Retina (tissue), 1 donor: ENCODE data around the gene PTPRE.
A peak's percentile ranks its signal among the peaks of the same experiment; 100 is the strongest.

ENCODE experiments used
- DNase-seq: peaks from one replicate; pipeline ENCODE4 v3.0.0-alpha.2; 2016

PTPRE gene

DNA sequence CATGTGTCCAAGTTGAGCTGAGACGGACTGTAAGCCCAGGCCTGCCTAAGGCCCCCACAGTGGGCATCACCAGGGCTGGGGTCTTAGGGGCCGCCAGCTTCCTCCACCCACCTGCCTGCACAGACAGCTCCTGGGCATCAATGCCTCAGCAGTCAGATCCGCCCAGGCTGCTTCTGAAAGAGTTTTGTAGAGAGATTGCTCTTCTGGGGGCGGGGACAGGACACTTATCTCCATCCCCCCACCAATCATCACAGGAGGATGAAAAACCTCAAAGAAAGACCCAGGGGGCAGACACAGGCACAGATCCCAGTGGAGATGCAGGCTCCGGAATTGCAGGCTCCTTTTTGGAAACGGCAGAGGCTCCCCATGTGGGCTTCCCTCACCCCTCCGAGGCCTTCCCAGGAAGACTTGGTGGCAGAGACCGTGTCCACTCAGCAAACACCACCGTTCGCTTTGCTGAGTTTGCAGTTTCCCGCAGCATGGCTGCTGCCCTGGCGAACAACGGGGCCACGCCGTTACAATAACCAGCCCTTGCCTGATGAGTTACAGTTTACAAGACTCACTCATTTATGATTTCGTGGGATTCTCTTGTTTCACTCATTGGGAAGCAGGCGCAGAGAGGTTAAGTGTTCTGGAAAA, 122.9 kb downstream of the PTPRE start:
- DNase-seq = no peak

DNA sequence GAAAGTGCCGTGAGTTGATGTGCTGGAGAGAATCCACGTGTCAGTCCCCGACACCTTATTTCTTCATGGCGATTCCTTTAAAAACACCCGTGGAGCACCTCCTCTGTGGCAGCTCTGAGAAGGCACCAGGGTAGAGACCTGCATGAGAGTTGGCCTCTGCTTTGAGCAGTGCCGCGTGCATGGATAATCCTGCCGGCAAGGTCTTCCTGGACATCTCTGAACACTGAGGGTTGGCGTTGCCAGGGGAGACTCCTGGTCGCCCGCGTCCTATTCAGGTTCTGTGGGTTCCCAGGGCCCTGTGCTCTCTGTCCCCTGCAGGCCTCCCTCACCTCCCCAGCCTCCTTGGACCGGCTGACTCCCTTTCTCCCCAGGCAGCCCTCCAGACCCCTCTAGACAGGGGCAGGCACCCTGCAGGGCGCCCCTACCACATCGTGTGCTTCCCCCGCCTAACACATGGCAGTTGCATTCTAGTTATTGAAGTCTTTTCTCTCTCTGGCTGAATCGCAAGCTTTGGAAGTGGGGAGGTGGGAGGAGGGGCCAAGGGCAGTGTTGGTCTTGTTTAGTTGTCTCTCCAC, 123.7 kb downstream of the PTPRE start:
- DNase-seq = no peak

DNA sequence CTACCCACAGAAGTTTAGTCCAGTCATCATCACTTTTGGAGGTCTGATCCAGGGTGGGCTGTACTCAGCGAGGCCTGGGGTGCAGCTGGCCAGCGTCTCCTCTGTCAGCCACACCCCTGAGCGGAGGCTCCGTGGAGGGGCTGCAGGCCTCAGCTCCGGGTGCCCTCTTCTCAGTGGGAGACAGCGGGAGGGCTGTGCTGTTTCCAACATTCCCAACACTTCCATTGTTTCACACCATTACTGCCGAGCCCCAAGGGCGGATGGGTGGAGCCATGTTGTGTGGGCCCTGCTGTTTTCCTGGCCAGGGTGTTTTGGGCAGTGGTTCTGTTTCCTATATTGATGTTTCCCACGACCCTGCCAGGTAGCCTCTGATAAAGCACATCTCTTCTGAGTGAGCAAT, 124.3 kb downstream of the PTPRE start:
- no peak for DNase-seq

DNA sequence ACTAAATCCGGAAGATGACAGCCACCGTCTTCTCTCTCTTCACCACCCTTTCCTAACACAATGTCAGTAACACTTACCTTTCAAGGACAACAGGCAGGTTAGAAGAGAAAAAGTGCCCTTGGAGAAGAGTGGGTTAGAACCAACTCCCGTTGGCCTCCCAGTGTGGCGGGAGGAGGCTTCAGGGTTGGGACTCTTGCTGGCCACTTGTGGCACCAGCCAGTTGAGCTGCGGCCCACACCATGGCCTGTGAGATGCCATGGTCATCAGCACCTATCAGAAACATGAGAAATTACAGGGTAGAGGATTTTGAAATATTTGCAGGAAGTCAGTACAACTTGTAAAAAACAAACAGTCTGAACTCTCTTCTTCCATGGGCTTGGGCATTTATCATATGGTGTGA, 125.6 kb downstream of the PTPRE start:
- DNase-seq = no peak

DNA sequence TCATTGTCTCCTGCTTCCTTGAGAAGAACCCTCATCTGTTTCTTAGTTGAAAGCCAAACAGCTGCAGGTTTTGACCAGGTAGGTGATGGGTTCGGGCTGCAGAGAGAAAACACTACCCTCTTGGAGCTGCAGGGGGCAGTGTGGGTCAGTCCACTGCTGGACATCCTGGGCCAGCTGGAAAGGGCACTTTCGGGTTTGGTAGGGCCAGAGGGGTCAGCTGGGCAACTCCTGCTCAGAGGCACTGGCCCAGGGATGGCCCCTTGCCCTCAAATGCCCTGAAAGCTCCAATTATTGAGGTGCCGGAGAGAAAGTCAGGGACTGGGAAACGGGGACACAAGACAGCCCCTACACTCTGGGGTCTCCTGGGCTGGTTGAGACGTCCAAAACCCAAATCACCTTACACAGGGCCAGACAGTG, 128.7 kb downstream of the PTPRE start:
- DNase-seq = peak; percentile 38

DNA sequence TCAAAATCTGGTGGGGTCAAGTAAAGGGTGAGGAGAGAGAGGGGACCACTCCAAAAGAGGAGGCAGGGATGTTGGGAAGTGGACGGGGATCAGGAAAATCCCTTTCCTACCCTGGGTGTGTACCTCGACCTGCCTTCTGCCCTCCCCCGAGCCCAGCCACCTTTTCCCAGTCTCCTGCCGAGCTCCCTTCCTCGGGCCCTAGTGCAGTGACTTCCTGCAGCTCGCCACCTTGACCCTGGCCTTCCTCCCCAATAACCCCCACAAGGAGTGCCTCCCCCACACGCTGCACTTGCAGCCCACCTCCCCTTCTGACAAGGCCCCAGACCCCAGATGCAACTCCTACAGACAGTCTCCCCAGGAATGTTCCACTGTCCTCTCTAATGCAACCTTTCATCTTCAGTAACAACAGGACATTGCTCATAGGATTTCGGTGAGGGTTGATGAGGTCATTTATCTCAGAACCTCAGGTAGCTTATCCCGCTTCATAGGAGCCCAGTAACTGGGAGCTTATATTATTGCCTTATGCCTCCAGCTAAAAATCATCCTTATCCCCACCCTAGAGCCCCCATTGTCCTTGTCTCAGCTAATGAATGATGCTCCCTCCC, 129.2 kb downstream of the PTPRE start:
- no peak for DNase-seq

DNA sequence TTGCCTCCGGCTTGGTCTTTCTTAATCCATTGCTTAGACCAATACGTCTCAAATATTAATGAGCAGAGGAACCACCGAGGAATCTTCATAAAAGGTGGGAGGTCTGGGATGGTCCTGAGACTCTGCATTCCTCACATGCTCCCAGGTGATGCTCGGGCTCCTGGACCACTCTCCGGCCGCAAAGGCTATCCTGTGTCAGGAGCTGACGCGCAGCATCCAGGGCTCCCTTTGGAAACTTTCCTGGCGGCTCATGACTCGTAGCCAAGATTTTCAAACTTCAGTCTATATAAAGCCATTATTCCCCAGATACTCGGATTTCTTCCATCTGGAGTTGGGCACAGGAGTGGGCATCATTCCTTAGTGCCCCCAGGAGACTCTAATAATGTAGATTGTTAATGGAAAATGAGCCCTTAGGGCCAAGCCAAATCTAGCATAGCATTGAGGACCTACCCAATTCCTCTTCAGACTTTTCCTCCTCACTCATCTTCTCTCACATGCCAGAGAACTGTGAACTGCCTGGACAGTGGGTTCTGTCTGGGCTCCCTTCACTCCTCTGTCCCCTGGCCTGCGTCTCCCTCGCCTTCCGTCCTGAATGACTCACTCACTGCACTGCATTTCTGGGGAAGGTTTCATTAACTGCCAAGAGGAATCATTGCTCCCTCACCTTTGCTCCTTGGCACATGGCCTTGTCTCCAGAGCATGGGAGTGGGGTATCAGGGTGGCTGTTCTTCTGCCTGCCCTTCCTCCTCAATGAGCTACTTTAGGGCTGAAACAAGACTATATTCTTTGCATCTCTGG, 130.0 kb downstream of the PTPRE start:
- no peak for DNase-seq

DNA sequence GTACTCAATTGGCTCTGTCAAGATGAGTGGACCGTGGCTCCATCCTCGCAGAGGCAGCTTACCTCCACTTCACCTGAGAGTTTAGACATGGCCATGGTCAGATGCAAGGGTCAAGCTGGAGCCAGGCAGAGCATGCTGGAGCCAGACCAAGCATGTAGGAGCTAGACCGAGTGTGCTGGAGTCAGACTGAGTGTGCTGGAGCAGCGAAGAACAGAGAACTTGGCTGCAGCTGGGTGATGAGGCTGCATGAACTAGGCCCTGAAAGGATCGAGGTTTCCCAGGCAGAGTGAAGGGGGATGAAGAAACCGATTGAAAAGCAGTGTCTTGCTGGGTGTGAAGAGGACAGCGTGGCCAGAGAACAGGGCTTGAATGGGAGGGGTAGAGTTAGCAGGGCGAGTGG, 133.2 kb downstream of the PTPRE start:
- no peak for DNase-seq

DNA sequence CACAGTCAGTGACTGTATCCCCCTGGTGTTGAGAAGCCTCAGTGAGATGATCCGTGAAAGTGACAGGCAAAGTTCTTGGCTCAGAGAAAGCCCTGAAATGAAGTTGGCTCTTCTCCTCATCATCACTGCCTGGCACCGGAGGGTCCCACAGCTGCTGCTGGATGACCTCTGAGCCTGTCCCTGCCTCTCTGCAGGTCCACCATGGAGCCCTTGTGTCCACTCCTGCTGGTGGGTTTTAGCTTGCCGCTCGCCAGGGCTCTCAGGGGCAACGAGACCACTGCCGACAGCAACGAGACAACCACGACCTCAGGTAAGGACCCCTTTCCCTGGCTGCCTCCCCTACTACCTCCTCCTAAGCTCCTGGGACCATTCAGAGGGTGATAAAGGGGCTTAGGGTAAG, 133.8 kb downstream of the PTPRE start:
- no peak for DNase-seq

DNA sequence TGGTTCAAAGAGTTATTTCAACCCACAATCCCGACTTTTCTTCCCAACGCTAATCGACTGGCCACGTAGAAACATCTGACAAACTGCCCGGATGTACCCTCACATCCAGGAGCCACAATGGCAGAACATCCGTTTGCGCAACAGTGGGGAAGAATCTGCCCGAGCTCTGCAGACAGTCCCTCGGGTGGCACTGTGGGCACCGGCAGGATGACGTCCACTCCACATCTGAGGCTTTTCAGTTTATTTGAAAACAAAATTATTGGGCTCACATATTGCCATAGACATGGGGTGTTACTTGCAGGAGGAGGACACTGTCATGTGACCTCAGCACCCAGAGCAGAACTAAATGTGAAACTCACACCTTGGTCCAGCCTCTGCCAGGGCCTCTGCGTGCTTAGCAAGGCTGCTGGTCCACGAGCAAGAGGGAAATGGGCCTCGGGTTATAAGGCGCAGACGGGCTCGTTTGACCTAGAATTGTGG, 135.3 kb downstream of the PTPRE start:
- no peak for DNase-seq

DNA sequence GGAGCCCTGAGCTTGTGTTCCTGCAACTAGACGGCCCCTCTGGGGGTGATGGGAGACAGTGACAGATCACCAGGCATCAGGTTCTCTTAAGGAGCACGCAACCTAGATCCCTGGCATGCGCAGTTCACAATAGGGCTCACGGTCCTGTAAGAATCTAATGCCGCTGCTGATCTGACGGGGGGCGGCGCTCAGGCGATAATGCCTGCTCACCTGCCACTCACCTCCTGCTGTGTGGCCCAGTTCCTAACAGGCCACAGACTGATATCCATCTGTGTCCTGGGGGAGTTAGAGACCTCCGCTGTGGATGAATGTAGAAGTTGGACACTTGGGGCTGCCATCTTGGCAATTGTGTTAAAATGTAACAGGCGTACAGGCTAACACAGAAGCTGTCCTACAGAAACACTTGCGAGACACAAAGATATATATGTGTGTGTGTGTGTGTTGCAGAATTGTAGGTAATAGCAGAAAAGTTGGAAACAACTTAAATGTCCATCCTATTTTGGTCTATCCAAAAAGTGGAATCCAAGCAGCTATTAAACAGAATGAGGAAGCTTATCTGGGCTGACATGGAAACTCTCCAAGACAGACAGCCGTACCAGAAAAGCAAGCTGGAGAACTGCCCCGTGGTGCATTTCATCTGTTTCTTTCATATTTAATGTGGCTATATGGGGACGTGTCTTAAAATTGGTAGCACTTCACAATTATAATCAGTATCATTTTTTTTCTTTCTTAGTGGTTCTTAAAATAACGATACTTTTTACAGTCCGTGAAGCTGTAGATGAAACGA, 136.5 kb downstream of the PTPRE start:
- DNase-seq = no peak

DNA sequence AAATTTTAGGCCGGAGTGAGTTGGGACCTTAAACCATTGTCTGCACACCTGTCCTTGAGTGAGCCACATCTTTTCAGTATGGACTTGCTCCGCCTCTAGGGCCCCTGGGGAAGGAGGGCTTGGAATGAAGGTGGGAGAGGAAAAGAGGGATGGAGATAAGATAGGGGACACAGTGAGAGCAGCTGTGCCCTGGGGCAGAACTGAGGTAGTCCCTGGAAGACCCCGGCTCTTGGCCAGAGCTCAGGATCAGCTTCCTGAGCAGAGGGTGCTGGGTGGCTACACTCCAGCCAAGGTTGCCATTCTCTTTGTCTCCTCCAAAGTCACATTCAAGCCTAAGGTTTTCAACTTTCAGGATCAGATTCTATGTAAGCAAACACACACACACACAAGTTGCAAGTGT, 137.3 kb downstream of the PTPRE start:
- DNase-seq = no peak

DNA sequence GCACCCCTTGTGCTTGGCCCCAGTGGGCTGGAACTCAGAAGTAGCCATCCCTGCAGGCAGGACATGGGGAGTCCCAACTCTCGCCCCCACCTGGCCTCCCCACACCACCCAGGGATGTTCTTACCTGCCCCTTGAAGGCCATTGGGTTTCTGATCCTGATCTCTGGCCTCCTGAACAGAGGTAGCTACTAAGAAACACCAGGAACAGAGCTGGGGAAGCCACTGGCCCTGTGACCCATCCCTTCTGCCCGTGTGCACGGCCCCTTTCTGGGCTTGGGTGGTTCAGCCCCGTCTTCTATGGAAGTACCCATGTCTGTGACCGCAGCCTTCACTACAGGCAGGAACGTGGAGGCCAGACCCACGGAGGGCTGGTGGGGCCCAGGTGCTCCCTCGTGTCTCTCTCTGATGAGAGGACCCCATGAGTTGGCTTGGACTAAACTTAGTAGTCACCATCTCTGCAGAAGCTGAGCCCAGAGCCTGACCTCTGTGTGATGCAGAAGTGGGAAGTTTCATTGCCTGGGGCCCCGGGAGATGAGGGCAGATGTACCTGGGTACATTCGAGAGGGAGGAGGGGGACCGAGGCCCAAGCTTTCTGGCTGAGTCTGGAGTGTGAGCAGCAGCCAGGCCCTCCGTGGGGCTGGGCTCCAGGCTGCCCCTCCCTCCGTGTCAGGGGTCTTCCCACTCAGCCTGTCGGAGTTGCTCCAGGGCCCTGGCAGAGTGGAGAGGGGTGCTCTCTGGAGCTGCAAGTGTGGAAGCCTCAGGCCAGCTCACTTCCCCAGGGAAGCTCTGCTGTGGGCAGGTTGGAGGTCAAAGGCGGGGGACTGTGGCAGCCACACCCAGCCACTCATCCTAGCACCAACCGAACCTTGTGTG, 138.3 kb downstream of the PTPRE start:
- no peak for DNase-seq

DNA sequence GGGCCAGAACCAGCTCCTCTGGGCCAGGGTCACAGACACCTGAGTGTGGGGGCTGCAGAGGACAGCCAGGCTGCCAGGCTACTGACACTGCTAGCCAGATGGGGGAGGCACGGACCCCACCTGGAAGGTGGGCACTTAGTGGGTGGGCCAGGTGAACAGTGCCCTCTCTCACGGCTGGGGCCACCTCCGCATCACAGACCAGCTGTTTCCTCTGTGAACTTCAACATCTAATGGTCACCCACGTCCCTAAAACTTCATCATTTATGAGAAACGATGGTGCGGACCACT, 138.9 kb downstream of the PTPRE start:
- no peak for DNase-seq

DNA sequence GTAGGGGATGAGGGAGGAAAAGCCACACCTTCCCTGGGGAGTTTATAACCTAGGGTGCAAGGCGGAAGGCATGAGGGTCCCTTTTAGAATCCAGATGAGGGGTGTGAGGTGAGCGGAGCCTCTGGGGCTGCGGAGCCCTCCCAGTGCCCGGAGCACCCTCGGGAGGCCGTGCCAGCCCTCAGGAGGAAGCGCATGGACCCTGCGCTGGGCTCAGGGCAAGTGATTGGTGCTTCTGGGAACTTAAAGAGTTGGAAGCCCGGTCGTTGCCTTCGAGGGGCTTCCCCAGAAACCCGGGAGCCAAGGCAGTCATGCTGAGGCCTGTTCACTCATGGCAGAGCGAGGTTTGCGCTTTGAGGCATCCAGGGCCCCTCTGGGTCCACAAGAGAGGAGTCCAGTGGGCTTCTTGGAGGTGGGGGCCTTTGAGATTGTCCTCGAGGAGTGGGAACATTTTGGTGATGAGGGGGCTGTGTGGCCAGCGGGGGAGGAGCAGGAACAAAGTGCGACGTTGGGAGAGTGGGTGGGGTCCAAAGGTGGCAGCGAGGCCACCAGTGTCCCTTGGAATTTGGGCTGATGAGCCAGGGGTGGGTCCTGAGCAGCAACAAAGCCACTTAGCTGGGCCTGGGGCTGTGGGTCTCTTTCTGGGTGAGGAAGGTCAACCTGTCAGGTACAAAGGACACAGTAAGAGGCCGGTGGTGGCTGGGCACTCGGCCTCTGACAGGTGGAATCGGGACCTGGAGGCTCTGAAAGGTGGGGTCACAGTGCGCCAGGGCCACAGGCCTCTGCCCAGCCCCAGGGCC, 139.5 kb downstream of the PTPRE start:
- DNase-seq = no peak

DNA sequence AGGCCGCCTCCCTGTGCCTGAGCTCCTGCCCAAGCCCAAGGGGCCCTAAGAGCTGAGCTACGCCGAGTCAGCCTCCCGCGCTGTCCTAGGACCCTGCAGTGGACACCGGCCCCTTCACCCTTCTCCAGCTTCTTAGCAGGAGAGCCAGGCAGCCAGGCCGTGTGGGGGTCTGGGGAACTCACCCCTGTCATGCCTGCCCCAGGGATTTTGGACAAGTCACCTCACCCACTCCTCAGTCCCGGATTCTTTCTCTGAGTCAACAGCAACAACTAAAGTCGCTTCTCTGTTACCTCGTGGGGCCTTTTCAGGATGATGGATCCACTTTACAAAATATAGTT, 140.0 kb downstream of the PTPRE start:
- no peak for DNase-seq

DNA sequence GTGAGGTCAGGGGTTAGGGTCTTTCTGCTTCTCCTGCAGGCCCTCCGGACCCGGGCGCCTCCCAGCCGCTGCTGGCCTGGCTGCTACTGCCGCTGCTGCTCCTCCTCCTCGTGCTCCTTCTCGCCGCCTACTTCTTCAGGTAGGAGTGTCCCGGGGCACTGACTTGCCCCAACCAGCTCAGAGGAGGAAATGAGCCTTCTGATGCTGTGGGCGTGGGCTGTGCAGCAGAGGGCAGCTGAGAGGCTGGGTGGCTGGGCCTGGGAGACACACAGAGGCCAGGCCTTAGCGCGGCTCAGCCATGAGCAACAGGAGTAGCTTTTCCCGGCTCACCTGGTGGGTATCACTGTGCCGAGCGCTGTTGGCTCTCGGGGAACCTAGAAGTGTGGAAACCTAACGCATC, 140.4 kb downstream of the PTPRE start:
- DNase-seq = no peak

DNA sequence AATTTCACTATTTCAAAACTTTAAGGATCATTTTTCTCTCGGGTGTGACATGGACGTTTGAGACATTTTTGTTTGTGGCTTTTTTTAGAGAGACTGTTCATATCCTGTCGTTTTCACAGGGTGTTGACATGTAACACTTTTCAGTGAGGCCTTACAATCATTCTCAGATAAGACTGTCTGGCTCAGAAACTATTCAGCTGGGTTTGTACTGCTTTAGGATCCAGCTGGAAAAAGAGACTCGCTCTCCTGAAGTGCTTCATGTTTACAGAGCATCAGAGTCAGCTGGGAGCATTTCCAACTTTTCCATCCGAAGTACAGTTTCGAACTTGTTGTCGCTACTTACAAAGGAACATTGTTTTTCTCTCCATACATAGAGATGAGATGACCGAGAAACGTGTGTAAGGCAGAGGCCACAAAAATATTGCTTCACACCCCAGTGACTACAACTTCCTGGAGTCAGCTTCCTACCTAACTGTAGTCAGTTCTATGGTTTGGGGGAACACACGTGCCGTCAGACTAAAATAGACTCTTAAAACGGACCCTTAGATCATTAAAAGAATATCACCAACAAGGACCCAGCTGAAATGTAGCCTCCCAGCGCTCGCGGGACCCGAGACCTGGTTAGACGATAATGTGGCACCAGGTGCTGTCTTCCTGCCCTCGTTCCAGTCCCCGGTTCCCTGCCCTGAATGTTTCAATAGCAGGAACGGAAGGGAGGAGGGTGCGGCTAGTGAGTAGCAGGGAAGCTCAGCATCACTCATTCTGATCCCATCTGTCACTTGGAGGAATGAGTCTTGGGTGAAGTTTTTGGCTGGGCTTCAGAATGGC, 141.3 kb downstream of the PTPRE start:
- no peak for DNase-seq

DNA sequence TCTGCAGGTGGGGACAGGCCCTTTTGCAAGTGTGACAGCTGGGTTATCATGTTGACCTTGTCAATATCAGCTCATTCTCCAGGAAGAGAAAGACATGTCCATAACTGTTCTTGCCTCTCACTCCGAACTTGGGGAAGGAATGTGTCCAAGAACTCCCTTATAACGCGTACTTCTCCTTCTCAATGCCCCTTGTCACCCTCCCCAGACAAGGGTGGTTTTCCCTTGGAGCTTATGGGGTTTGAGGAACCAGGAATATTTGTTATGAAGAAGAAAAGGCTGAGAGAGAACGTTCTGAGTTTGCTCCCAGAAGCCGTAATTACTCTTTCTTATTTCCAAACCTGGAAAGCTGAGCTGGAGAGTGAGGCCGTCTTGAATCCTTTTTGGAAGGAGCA, 141.9 kb downstream of the PTPRE start:
- no peak for DNase-seq
